ENCODE measurements around the gene STIM1.

DNA sequence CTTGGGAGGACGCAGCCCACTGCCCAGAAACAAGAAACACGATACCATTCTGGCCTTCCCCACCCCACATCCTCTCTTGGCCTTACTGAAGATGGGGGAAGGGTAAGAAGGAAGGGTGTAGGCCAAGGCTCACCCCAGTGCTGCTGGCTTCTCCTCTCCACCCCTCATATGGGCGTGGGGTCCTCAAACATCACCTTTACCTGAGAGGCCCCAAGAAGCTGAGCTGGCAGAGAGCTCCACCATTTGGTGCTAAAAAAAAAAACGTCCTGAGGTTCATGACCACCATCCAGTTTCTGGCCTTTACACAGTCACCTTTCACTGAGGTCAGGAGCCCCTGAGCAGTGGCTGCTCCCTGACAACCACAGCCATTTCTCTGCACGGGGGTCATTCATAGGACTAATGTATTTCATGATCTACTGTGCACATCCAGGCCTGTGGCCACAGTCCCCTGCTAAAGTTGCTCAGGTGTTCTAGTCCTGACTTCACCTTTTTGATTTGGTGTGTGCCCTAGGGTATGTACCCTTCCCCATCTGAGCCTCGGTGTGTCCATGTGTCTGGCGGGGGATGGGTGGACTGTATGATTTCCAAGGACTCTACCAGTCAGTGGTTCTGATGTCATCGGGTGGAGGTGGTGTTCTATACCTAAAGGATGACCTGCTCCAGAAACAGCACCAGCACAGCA, 29.9 kb upstream of the STIM1 start:
- TF ChIP-seq POLR2A (IDR thresholded peaks at IDR 0.05; ENCODE audit: low read depth, low read length) (0 out of 2 replicates have a peak, but pooled peaks have one; percentile 47), POLR2AphosphoS5 (IDR thresholded peaks at IDR 0.05; ENCODE audit: low read depth, low read length) (peak; percentile 70), TAF1 (IDR thresholded peaks at IDR 0.05; ENCODE audit: borderline replicate concordance, low read depth, low read length) (no peak)

Measured in GM12892 (cell line).